ENCODE data around the gene PKP4. TPM values are rescaled to one million over a fixed set of nuclear protein-coding genes. Genes with fewer than 3 reads are reported as not detected.

PKP4 gene
- total RNA-seq, 2 experiments from 2014 or later = 33.7 to 38.7 TPM

GRCh38 chr2:158603205-158603604 is 146.5 kb downstream of the PKP4 start:
- Mint-ChIP-seq H3K27me3 (no peaks in the 10 kb centered on the region), H3K36me3 (ENCODE audit: low read depth) (no peaks in the 10 kb centered on the region), H3K27ac (no peak overlapping the region), H3K9me3 (no peaks in the 10 kb centered on the region), H3K4me3 (no peak overlapping the region), H3K4me1 (ENCODE audit: low read depth) (no peaks in the 10 kb centered on the region)
- ChIA-PET CTCF (no interaction called here), POLR2A (no interaction called here)
- ATAC-seq = no peak
- TF ChIP-seq CTCF (IDR thresholded peaks at IDR 0.05) = no peak
- intact Hi-C loops (cut with micrococcal nuclease) = no loop called here
- no peak for DNase-seq

DNA sequence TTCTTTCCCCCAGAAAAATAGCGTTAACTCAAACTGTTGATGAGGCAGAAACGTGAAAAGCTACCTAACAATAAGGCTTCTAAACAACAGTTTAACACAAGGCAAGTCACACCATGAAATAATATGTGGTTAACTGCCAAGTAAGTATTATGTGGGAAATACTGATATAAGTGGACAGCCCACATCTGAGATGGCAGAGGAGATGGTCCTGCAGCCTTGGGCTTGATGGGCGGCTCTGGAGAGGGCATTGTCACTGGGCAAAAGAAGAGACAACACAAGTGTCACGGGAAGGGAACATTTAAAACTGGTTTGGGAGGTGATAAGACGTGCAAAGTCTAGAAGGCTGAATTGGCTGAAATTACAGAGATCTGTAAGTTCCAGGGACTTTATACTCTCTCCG is 147.2 kb downstream of the PKP4 start:
- Mint-ChIP-seq H3K36me3 (ENCODE audit: low read depth) (no peaks in the 10 kb centered on the region), H3K4me3 (no peak overlapping the region), H3K27ac (no peak overlapping the region), H3K9me3 (no peaks in the 10 kb centered on the region), H3K27me3 (no peaks in the 10 kb centered on the region), H3K4me1 (ENCODE audit: low read depth) (no peaks in the 10 kb centered on the region)
- DNase-seq (no peak), ATAC-seq (no peak)
- CTCF ChIA-PET = no interaction called here
- POLR2A ChIA-PET = no interaction called here
- no peak for TF ChIP-seq CTCF (IDR thresholded peaks at IDR 0.05)
- intact Hi-C loops (cut with micrococcal nuclease) = no loop called here

DNA sequence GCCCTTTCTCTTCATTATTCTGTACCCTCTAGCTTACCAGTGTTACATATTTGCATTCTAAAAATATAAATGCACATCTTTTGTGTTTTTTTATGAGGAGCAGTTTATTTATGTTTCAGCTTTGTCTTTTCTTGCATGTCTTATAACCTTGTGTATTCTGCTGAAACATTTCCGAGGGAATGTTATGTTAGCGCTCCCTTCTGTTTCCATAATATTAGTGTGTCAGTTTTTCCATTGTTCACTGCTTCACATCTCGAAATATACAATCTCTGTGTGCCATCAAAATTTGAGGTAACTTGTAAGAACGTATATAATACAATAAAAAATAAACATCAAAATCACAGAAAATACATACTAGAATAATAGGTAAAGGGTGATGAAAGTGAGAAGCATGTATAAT is 153.3 kb downstream of the PKP4 start:
- Mint-ChIP-seq H3K27me3 (no peaks in the 10 kb centered on the region), H3K36me3 (ENCODE audit: low read depth) (no peaks in the 10 kb centered on the region), H3K27ac (no peak overlapping the region), H3K4me1 (ENCODE audit: low read depth) (no peaks in the 10 kb centered on the region), H3K9me3 (no peaks in the 10 kb centered on the region), H3K4me3 (no peak overlapping the region)
- TF ChIP-seq CTCF (IDR thresholded peaks at IDR 0.05) = no peak
- DNase-seq (no peak), ATAC-seq (no peak)
- ChIA-PET CTCF (interaction anchor here (0.8 kb wide), 1 partner anchor 144 kb away, joined by 3 read pairs; no protein-coding TSS in a partner anchor), POLR2A (no interaction called here)
- intact Hi-C loops (cut with micrococcal nuclease) = no loop called here

- H3K4me3 Mint-ChIP-seq = no peak overlapping the region
- intact Hi-C loops (cut with micrococcal nuclease) = no loop called here
- no peak for DNase-seq
- H3K9me3 Mint-ChIP-seq = no peaks in the 10 kb centered on the region
- ChIA-PET POLR2A (no interaction called here), CTCF (no interaction called here)
- H3K27ac Mint-ChIP-seq = no peak overlapping the region
- no peaks in the 10 kb centered on the region for H3K4me1 Mint-ChIP-seq (ENCODE audit: low read depth)
- peaks cover 3% of the 10 kb centered on the region for H3K36me3 Mint-ChIP-seq (ENCODE audit: low read depth)
- no peaks in the 10 kb centered on the region for H3K27me3 Mint-ChIP-seq
- TF ChIP-seq CTCF (IDR thresholded peaks at IDR 0.05) = no peak
- no peak for ATAC-seq
Observed at GRCh38 chr2:158616480-158617000, 159.8 kb downstream of the PKP4 start.

GRCh38 chr2:158618891-158619490 is 162.2 kb downstream of the PKP4 start:
- no peaks in the 10 kb centered on the region for H3K27me3 Mint-ChIP-seq
- POLR2A ChIA-PET = no interaction called here
- DNase-seq (no peak), ATAC-seq (no peak)
- no peaks in the 10 kb centered on the region for H3K9me3 Mint-ChIP-seq
- no peaks in the 10 kb centered on the region for H3K4me1 Mint-ChIP-seq (ENCODE audit: low read depth)
- peaks cover 11% of the 10 kb centered on the region for H3K36me3 Mint-ChIP-seq (ENCODE audit: low read depth)
- CTCF ChIA-PET = interaction anchor here (1.3 to 1.7 kb wide), 3 partner anchors 14 to 595 kb away, joined by 3 to 4 read pairs (median 3); no protein-coding TSS in a partner anchor
- TF ChIP-seq CTCF (IDR thresholded peaks at IDR 0.05) = no peak
- intact Hi-C loops (cut with micrococcal nuclease) = no loop called here
- no peak overlapping the region for H3K27ac Mint-ChIP-seq
- no peak overlapping the region for H3K4me3 Mint-ChIP-seq

Data from activated CD8-positive, alpha-beta T cell treated with anti-CD3 and anti-CD28 coated beads for 36 hours (primary cell).